Endothelial cell of umbilical vein (primary cell): ENCODE data around the gene MYT1. TPM values are rescaled to one million over a fixed set of nuclear protein-coding genes. Genes with fewer than 3 reads are reported as not detected.

Experiments
- BruUV-seq: library from RNA; stranded (reverse); fragments of 400-500 nt; replicated peaks from 2 replicates; lab custom pipeline; 2021; lab: Mats Ljungman, UMichigan
- CTCF ChIA-PET: fragments of 300-600, 350-600 bp; sonication (Branson Sonifier 250); formaldehyde crosslinking; loops from one replicate; lab custom pipeline; 2021; ENCODE audit warnings: antibody characterized with exemption, inconsistent platforms; lab: Charles Lee
- POLR2A ChIA-PET: fragments of 300-600, 350-600 bp; sonication (Branson Sonifier 250); formaldehyde crosslinking; loops from one replicate; lab custom pipeline; 2021; ENCODE audit warnings: antibody characterized with exemption, inconsistent platforms; lab: Charles Lee
- DNase-seq: peaks from one replicate; pipeline ENCODE4 v3.0.0-alpha.2; 2011; ENCODE audit warnings: low read depth, low spot score
- FAIRE-seq: peaks from 2 replicates; lab custom pipeline; 2011; peaks lifted over from hg19 to GRCh38; lab: Jason Lieb, UNC
- H2AFZ ChIP-seq: 2 replicates; pipeline ENCODE4 v1.6.0; 2012; ENCODE audit warnings: low read depth, low read length, control low read depth, inconsistent platforms
- H3K27ac ChIP-seq: 2 replicates; pipeline ENCODE4 v1.5.1; 2011; ENCODE audit warnings: low read depth, mild to moderate bottlenecking, control low read depth, low read length, moderate library complexity; ENCODE audit not compliant: insufficient read depth
- H3K27me3 ChIP-seq, 2 experiments: 2 replicates each; pipeline versions ENCODE4 v1.6.0 to v1.6.1; 2011; ENCODE audit warnings: low read length in 2 of 2, mixed read lengths in 1 of 2; ENCODE audit not compliant: control insufficient read depth in 2 of 2, insufficient read depth in 2 of 2
- H3K36me3 ChIP-seq, 2 experiments: 2 replicates in 1 of 2; 3 replicates in 1 of 2; pipeline ENCODE4 v1.5.1; 2011; ENCODE audit warnings: low read length in 2 of 2, mild to moderate bottlenecking in 1 of 2, moderate library complexity in 1 of 2; ENCODE audit not compliant: control insufficient read depth in 2 of 2, insufficient read depth in 2 of 2; ENCODE audit errors: extremely low read depth in 1 of 2
- H3K4me1 ChIP-seq: 3 replicates; pipeline ENCODE4 v1.5.1; 2011; ENCODE audit warnings: mild to moderate bottlenecking, low read length; ENCODE audit not compliant: control insufficient read depth, insufficient read depth; ENCODE audit errors: extremely low read depth
- H3K4me2 ChIP-seq: 2 replicates; pipeline ENCODE4 v1.6.1; 2011; ENCODE audit warnings: low read length, control low read depth, mixed read lengths; ENCODE audit not compliant: insufficient read depth
- H3K4me3 ChIP-seq, 3 experiments: fragments of 200-600 bp in 1 of 3; sonication (generic), shearing (Covaris generic) in 1 of 3; replicated peaks in 1 of 3; 2 replicates each; pipeline ENCODE4 v1.5.1; 2011 to 2016; ENCODE audit warnings: control low read depth in 3 of 3, low read length in 3 of 3, mild to moderate bottlenecking in 2 of 3, inconsistent platforms in 1 of 3, low read depth in 1 of 3, moderate library complexity in 1 of 3; ENCODE audit not compliant: insufficient read depth in 1 of 3
- H3K79me2 ChIP-seq: 2 replicates; pipeline ENCODE4 v1.6.0; 2012; ENCODE audit warnings: low read length, inconsistent platforms; ENCODE audit not compliant: control insufficient read depth, insufficient read depth
- H3K9ac ChIP-seq: replicated peaks from 2 replicates; pipeline ENCODE3; 2011; ENCODE audit warnings: low read length, control low read depth; ENCODE audit not compliant: insufficient read depth; ENCODE audit errors: extremely low read depth
- H3K9me1 ChIP-seq: replicated peaks from 3 replicates; pipeline ENCODE4 v1.6.0; 2011; ENCODE audit warnings: mild to moderate bottlenecking, low read length; ENCODE audit not compliant: control insufficient read depth, insufficient read depth; ENCODE audit errors: extremely low read depth
- H3K9me3 ChIP-seq: replicated peaks from 2 replicates; pipeline ENCODE4 v1.5.1; 2012; ENCODE audit warnings: low read length, inconsistent platforms; ENCODE audit not compliant: control insufficient read depth, insufficient read depth
- H4K20me1 ChIP-seq: replicated peaks from 2 replicates; pipeline ENCODE3; 2011; ENCODE audit warnings: mild to moderate bottlenecking, low read length; ENCODE audit not compliant: control insufficient read depth, insufficient read depth; ENCODE audit errors: extremely low read depth
- CTCF ChIP-seq, 2 donors: IDR thresholded peaks; 1 replicate in 1 of 2; 2 replicates in 1 of 2; pipeline ENCODE4 v1.5.1; 2011; ENCODE audit warnings: low read length in 2 of 2, mild to moderate bottlenecking in 2 of 2, moderate library complexity in 2 of 2, control low read depth in 1 of 2, inconsistent platforms in 1 of 2, low read depth in 1 of 2; ENCODE audit not compliant: insufficient read depth in 1 of 2; ENCODE audit errors: extremely low read depth in 1 of 2
- EZH2 ChIP-seq: IDR thresholded peaks from 2 replicates; pipeline ENCODE4 v1.6.1; 2012; ENCODE audit warnings: borderline replicate concordance, low read depth, mild to moderate bottlenecking, moderate library complexity, low read length, inconsistent platforms; ENCODE audit not compliant: severe bottlenecking
- FOS ChIP-seq: IDR thresholded peaks from 2 replicates; pipeline ENCODE4 v1.6.1; 2011; ENCODE audit warnings: mild to moderate bottlenecking, low read length, moderate library complexity, borderline replicate concordance; ENCODE audit not compliant: insufficient read depth
- GATA2 ChIP-seq: IDR thresholded peaks from 2 replicates; pipeline ENCODE4 v1.7.0; 2011; ENCODE audit warnings: low read depth, mild to moderate bottlenecking, moderate library complexity, mixed read lengths, low read length; ENCODE audit not compliant: insufficient read length, insufficient read depth
- JUN ChIP-seq: IDR thresholded peaks from 2 replicates; pipeline ENCODE4 v1.6.1; 2011; ENCODE audit warnings: borderline replicate concordance, low read depth; ENCODE audit not compliant: insufficient read length, insufficient read depth
- MAX ChIP-seq: IDR thresholded peaks from 2 replicates; pipeline ENCODE4 v1.6.1; 2011; ENCODE audit not compliant: insufficient read depth, insufficient read length
- MYC ChIP-seq: IDR thresholded peaks from one replicate; pipeline ENCODE4 v1.6.1; 2011; ENCODE audit warnings: mild to moderate bottlenecking, low read depth, low read length
- POLR2A ChIP-seq: IDR thresholded peaks from 2 replicates; pipeline ENCODE4 v1.6.1; 2012; ENCODE audit warnings: low read depth, mild to moderate bottlenecking, control low read depth, low read length
- POLR2AphosphoS5 ChIP-seq: IDR thresholded peaks from 2 replicates; pipeline ENCODE4 v1.6.1; 2012; ENCODE audit warnings: low read depth, mild to moderate bottlenecking, control low read depth, low read length, moderate library complexity; ENCODE audit not compliant: insufficient read depth
- dilution Hi-C: fragments of 300-500 bp; cut with MboI; formaldehyde crosslinking; loops from one replicate; pipeline ENCODE4 v1.15.0; 2019; ENCODE audit warnings: low sequenced_read_pairs; ENCODE audit not compliant: extremely low pct_ligation_motif_present
- intact Hi-C: fragments of 100-400 bp; cut with micrococcal nuclease; formaldehyde crosslinking; loops from one replicate; pipeline ENCODE4 v1.10.0; 2022
- polyA plus RNA-seq, 4 experiments: library from polyadenylated mRNA; depleted of rRNA in 3 of 4; stranded (reverse) in 3 of 4; unstranded in 1 of 4; fragments of >200 nt; gene quantifications; 2 replicates each; pipeline versions ENCODE4 v1.2.1 to v1.2.3, GENCODE V29; 2011 to 2012; ENCODE audit warnings: missing spikeins in 1 of 4
- total RNA-seq: library from RNA; stranded (reverse); gene quantifications from 2 replicates; pipeline ENCODE4 v1.2.3, GENCODE V29; 2021

MYT1 gene
- total and polyA plus RNA-seq, 2 donors (not counting 3 experiments of a cell fraction or from before 2014, with no cell fraction given) = not detected

- FAIRE-seq = no peak
- H3K79me2 ChIP-seq = no peaks in the 10 kb centered on the region
- no peaks in the 10 kb centered on the region for H3K36me3 ChIP-seq
- H4K20me1 ChIP-seq = no peaks in the 10 kb centered on the region
- POLR2A ChIA-PET = no interaction called here
- H3K27me3 ChIP-seq = no peaks in the 10 kb centered on the region
- BruUV-seq = no TSS peak
- no peak overlapping the region for H3K4me3 ChIP-seq
- intact Hi-C loops (no loop called here), dilution Hi-C loops (no loop called here)
- H3K9ac ChIP-seq = no peak overlapping the region
- no peaks in the 10 kb centered on the region for H3K4me1 ChIP-seq
- H3K27ac ChIP-seq = no peak overlapping the region
- TF ChIP-seq MYC = no peak
- TF ChIP-seq EZH2 = no peak
- no peak for TF ChIP-seq GATA2
- no peak for TF ChIP-seq POLR2A
- TF ChIP-seq CTCF (IDR thresholded peaks at IDR 0.05; ENCODE audit: extremely low read depth in 1 of 2, insufficient read depth in 1 of 2, low read depth in 1 of 2, low read length in 2 of 2) = no peak
- TF ChIP-seq FOS = no peak
- TF ChIP-seq POLR2AphosphoS5 = no peak
- TF ChIP-seq MAX = no peak
- TF ChIP-seq JUN = no peak
- no peak overlapping the region for H3K4me2 ChIP-seq
- no peaks in the 10 kb centered on the region for H3K9me3 ChIP-seq
- H2AFZ ChIP-seq = no peak overlapping the region
- CTCF ChIA-PET = interaction anchor here (1.1 kb wide), 1 partner anchor 72 kb away, joined by 3 read pairs; no protein-coding TSS in a partner anchor
- DNase-seq = no peak
- H3K9me1 ChIP-seq = no peaks in the 10 kb centered on the region
Measured at GRCh38 chr20:64155258-64156135, 8.8 kb upstream of the MYT1 start.
